22Rv1 (cell line): ENCODE results near the gene HES5.
A peak's percentile ranks its signal among the peaks of the same experiment; 100 is the strongest.

ENCODE experiments used
- H3K27ac ChIP-seq: fragments of 450-650 bp; 2 replicates; pipeline ENCODE4 v1.5.1; 2017
- CTCF ChIP-seq: fragments of 450-650 bp; IDR thresholded peaks from 2 replicates; pipeline ENCODE4 v1.5.1; 2017; ENCODE audit warnings: mild to moderate bottlenecking
- ZFX ChIP-seq: fragments of 450-650 bp; IDR thresholded peaks from 2 replicates; pipeline ENCODE4 v1.6.1; 2017; ENCODE audit warnings: antibody characterized with exemption, borderline replicate concordance

The HES5 gene

DNA sequence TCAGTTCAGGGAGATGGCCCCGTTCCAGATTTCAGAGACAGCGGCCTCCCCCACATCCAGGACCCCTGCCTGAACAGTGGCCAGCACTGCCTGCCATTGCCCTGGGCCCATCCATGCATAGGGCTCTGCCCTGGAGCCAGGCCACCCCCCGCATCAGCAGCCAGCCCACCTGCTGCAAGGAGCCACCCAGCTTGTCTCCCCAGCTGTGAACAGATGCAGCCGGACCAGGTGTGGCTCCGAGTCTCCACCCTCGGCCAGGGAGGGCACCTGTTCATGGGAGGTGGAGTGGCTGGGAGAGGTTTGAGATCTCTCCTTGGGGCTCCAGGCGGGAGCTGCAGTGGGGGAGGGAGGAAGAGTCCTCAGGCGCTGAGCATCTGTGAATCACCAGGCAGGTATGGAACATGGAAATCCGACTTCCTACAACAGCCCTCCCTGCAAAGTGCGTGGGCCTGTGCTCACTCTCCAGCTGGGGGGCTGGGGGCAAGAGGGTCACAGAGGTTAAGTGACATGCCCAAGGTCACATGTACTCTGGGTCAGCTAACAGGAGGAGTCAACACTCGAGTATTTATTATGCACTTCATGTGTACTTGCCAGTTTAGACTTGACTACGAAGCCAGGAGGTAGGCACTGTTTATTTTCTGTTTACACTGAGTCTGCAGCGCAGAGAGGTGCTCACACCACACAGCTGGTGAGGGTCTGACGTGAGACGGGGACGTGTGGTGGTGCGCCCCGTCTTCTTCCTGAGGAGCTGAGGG, 4.8 kb upstream of the HES5 start:
- no peak overlapping the region for H3K27ac ChIP-seq
- TF ChIP-seq ZFX = no peak
- TF ChIP-seq CTCF = no peak

DNA sequence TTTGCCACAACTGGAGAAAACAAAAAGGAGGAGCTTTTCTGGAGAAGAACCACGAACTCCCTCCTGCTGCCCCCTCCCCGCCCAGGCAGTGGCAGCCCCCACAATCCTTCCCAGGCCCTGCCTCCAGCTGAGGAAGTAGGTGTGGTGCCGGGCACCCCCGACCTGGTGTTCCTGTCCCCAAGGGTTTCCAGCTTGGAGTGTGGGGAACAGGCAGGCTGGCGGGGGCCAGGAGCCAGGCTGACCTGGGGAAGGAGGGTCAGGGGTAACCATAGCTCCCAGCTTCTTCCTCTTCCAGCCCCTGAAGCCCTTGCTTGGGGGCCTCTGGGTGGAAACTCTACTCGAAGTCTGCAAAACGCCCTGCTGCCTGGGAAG, 4.2 kb upstream of the HES5 start:
- no peak overlapping the region for H3K27ac ChIP-seq
- TF ChIP-seq ZFX = no peak
- no peak for TF ChIP-seq CTCF

- H3K27ac ChIP-seq = no peak overlapping the region
- TF ChIP-seq CTCF = no peak
- TF ChIP-seq ZFX = no peak
These were observed 3.3 kb upstream of the HES5 start for GRCh38 chr1:2533365-2533764.

GRCh38 chr1:2532485-2533160, 2.6 kb upstream of the HES5 start:
- TF ChIP-seq CTCF = no peak
- no peak for TF ChIP-seq ZFX
- H3K27ac ChIP-seq = no peak overlapping the region

GRCh38 chr1:2530513-2531361, 674 bp upstream of the HES5 start:
- no peak for TF ChIP-seq ZFX
- TF ChIP-seq CTCF = no peak

DNA sequence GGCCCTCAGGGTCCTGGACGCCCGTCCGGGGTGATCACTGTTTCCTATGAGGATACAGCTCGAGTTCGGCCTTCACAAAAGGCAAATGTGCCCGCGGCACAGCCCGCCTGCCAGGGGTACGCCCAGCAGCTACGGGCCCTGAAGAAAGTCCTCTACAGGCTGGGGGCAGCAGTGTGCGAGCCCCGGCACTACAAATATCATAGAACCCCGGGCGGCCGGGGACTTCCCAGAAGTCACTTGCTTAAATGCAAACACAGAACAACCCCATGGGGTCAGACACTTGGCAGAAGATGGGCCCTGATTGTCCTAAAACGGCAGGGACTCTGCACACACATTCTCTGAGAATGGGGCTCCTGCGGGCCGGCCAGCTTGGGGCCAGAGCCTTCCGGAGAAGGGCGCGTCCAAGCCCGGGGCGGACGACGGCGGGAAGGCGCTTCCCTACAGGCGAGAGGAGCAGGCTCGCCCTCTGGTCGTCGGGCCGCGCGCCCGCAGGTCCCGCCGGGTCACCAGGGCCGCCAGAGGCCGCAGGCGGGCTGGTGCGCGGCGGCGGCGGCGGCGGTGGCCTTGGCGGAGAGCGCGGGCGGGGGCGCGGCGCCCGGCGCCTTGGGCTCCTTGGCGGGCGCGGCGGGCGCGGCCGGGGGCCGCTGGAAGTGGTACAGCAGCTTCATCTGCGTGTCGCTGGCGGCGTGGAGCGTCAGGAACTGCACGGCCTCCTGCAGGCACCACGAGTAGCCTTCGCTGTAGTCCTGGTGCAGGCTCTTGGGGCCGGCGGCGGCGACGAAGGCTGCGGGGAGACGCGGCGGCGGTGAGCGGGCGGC, 888 bp downstream of the HES5 start:
- TF ChIP-seq CTCF (peak; percentile 46; the same call in 1 of the 2 replicates), ZFX (no peak)
- H3K27ac ChIP-seq = no peak overlapping the region

More at GRCh38 chr1:2530513-2531361, 674 bp upstream of the HES5 start:
- no peak overlapping the region for H3K27ac ChIP-seq
